Vagina (tissue), 2 donors: ENCODE results near the gene NANS.

ENCODE experiments used
- CTCF ChIP-seq, 3 experiments: fragments of 450-650 bp in 2 of 3; fragments of 200-600 bp in 1 of 3; sonication (generic) in 1 of 3; IDR thresholded peaks; one replicate each; pipeline ENCODE4 v1.5.1; 2017 to 2019; ENCODE audit warnings: antibody characterized with exemption in 3 of 3, mild to moderate bottlenecking in 2 of 3, moderate library complexity in 2 of 3
- POLR2A ChIP-seq, 2 donors: fragments of 450-650 bp; IDR thresholded peaks; one replicate each; pipeline ENCODE4 v1.6.1; 2017; ENCODE audit warnings: antibody characterized with exemption in 2 of 2, mild to moderate bottlenecking in 2 of 2, moderate library complexity in 2 of 2
- POLR2AphosphoS5 ChIP-seq, 2 donors: sonication (generic); formaldehyde crosslinking; IDR thresholded peaks; one replicate each; pipeline ENCODE4 v1.9.0; 2017; ENCODE audit warnings: antibody characterized with exemption in 2 of 2, mild to moderate bottlenecking in 2 of 2, low read depth in 1 of 2; ENCODE audit not compliant: insufficient read depth in 1 of 2

GRCh38 chr9:98101416-98101815 lies 44.9 kb downstream of the NANS start:
- TF ChIP-seq CTCF (IDR thresholded peaks at IDR 0.05): no peak
- no peak for TF ChIP-seq POLR2AphosphoS5 (IDR thresholded peaks at IDR 0.05; ENCODE audit: insufficient read depth in 1 of 2, low read depth in 1 of 2)
- TF ChIP-seq POLR2A (IDR thresholded peaks at IDR 0.05): no peak
